SHP77 (cell line): Measurements from ENCODE around the gene AGAP5.
"Not testable (repeated sequence)": the region's sequence is repeated elsewhere in the genome, so short reads cannot be mapped to it uniquely, and the experiment has no call there.

ENCODE experiments used
- DNase-seq, 2 experiments: peaks; one replicate each; lab custom pipeline; 2025; lab: John Stamatoyannopoulos, UW

AGAP5 gene

GRCh38 chr10:73714483-73714882, 16.6 kb upstream of the AGAP5 start:
- not testable (repeated sequence) for DNase-seq

- DNase-seq: not testable (repeated sequence)
These were observed 16.0 kb upstream of the AGAP5 start for GRCh38 chr10:73713912-73714311.

GRCh38 chr10:73711683-73712082, 13.8 kb upstream of the AGAP5 start:
- DNase-seq: not testable (repeated sequence)

- not testable (repeated sequence) for DNase-seq
These were observed 10.2 kb upstream of the AGAP5 start for GRCh38 chr10:73708122-73708521.

GRCh38 chr10:73707628-73708027, 9.7 kb upstream of the AGAP5 start:
- DNase-seq: not testable (repeated sequence)

- not testable (repeated sequence) for DNase-seq
These were observed 8.6 kb upstream of the AGAP5 start for GRCh38 chr10:73706488-73706887.

GRCh38 chr10:73705506-73706072, 7.7 kb upstream of the AGAP5 start:
- not testable (repeated sequence) for DNase-seq

- DNase-seq: not testable (repeated sequence)
These were observed 6.0 kb upstream of the AGAP5 start for GRCh38 chr10:73703924-73704323.

- DNase-seq: not testable (repeated sequence)
These were observed 910 bp upstream of the AGAP5 start for GRCh38 chr10:73698819-73699218.

- not testable (repeated sequence) for DNase-seq
These were observed 2.6 kb downstream of the AGAP5 start for GRCh38 chr10:73695302-73695701.

- DNase-seq: not testable (repeated sequence)
These were observed 7.2 kb downstream of the AGAP5 start for GRCh38 chr10:73690755-73691154.

- not testable (repeated sequence) for DNase-seq
These were observed 8.3 kb downstream of the AGAP5 start for GRCh38 chr10:73689596-73689995.

GRCh38 chr10:73687641-73688040, 10.3 kb downstream of the AGAP5 start:
- DNase-seq: not testable (repeated sequence)

- not testable (repeated sequence) for DNase-seq
These were observed 23.4 kb downstream of the AGAP5 start for GRCh38 chr10:73674546-73674945.

- DNase-seq: not testable (repeated sequence)
These were observed 29.5 kb downstream of the AGAP5 start for GRCh38 chr10:73668378-73668777.

GRCh38 chr10:73666153-73666809, 31.6 kb downstream of the AGAP5 start:
- not testable (repeated sequence) for DNase-seq

GRCh38 chr10:73665581-73665980, 32.3 kb downstream of the AGAP5 start:
- not testable (repeated sequence) for DNase-seq

GRCh38 chr10:73664156-73665040, 33.5 kb downstream of the AGAP5 start:
- not testable (repeated sequence) for DNase-seq

- DNase-seq: not testable (repeated sequence)
These were observed 34.3 kb downstream of the AGAP5 start for GRCh38 chr10:73663621-73664020.

GRCh38 chr10:73662705-73663104, 35.2 kb downstream of the AGAP5 start:
- DNase-seq: not testable (repeated sequence)

GRCh38 chr10:73655990-73656298, 42.0 kb downstream of the AGAP5 start, which contains the start of gene SYNPO2L:
TSS of gene SYNPO2L (minus strand) at chr10:73656029. CDS start at chr10:73655922, 107 bp downstream.
- no peak for DNase-seq

- no peak for DNase-seq
These were observed 42.5 kb downstream of the AGAP5 start for GRCh38 chr10:73655257-73655989.
